ENCODE results near the gene SULF2. TPM values are rescaled to one million over a fixed set of nuclear protein-coding genes. Genes with fewer than 3 reads are reported as not detected.

The SULF2 gene
- polyA plus RNA-seq, 4 donors = 10.3 to 40.9 (median 22.4) TPM

DNA sequence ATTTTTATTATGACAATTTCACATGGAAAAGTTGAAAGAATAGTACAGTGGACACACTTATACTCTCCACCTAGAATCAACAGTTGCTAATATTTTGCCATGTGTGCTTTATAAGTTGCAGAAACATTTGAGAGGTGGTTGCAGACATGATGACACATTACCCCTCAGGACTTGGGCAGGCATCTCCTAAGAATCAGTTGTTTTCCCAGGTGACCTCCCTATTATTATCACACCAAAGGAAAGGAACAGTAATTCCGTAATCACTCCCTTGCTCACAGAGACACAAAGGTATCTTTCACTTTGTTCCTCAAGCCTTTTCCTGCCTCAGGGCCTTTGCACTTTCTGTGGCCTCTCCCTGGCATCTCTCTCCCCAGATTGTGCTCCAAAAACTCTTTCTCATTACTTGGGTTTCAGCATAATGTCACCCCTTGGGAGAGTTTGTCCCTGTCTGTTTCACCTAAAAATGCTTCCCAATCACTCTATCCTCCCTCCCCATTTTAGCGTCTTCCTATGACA is 5.9 kb upstream of the SULF2 start:
- FAIRE-seq = no peak
- no peak for DNase-seq
- Histone ChIP-seq H3K9me3 (ENCODE audit: control insufficient read depth in 2 of 2, insufficient read depth in 1 of 2, low read depth in 1 of 2, low read length in 1 of 2) (no peaks in the 10 kb centered on the region), H3K27ac (ENCODE audit: low read depth in 1 of 3, low read length in 2 of 3) (no peak overlapping the region), H3K4me3 (ENCODE audit: low read depth in 1 of 3, low read length in 3 of 3) (no peak overlapping the region), H3K27me3 (ENCODE audit: control insufficient read depth in 3 of 3, insufficient read depth in 3 of 3, low read length in 3 of 3) (no peaks in the 10 kb centered on the region), H3K4me1 (ENCODE audit: control insufficient read depth in 3 of 3, insufficient read depth in 2 of 3, low read depth in 1 of 3, low read length in 2 of 3) (peaks cover 0 to 7% (median 0%) of the 10 kb centered on the region in 3 donors), H3K36me3 (ENCODE audit: control insufficient read depth in 3 of 3, insufficient read depth in 2 of 3, low read depth in 1 of 3, low read length in 3 of 3) (no peaks in the 10 kb centered on the region)
- 89 to 94% (median 90%) methylated on average over 2 of the region's 2 CpGs for WGBS, 3 donors

DNA sequence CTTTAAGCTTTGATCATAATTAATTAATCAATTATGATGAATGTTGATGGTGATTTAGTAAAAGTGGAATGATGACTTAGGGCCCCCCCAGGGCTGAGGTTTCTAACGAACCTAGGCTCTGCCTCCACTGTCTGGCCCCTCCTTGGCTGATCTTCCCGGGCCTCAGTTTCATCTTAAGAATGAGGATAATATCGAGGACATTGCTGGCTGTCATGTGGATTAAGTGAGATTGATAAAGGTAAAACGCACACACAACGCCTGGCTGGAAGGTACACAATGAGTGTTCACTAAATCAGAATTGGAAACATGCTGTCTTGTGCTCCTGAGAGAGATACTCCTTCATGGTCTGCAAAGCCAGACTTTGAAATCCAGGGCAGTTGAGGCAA is 5.3 kb upstream of the SULF2 start:
- 46 to 72% (median 46%) methylated on average over 5 of the region's 5 CpGs for WGBS, 3 donors
- Histone ChIP-seq H3K4me1 (ENCODE audit: control insufficient read depth in 3 of 3, insufficient read depth in 2 of 3, low read depth in 1 of 3, low read length in 2 of 3) (peaks cover 0 to 7% (median 0%) of the 10 kb centered on the region in 3 donors), H3K27me3 (ENCODE audit: control insufficient read depth in 3 of 3, insufficient read depth in 3 of 3, low read length in 3 of 3) (no peaks in the 10 kb centered on the region), H3K4me3 (ENCODE audit: low read depth in 1 of 3, low read length in 3 of 3) (no peak overlapping the region), H3K36me3 (ENCODE audit: control insufficient read depth in 3 of 3, insufficient read depth in 2 of 3, low read depth in 1 of 3, low read length in 3 of 3) (no peaks in the 10 kb centered on the region), H3K9me3 (ENCODE audit: control insufficient read depth in 2 of 2, insufficient read depth in 1 of 2, low read depth in 1 of 2, low read length in 1 of 2) (no peaks in the 10 kb centered on the region), H3K27ac (ENCODE audit: low read depth in 1 of 3, low read length in 2 of 3) (no peak overlapping the region)
- DNase-seq (no peak), FAIRE-seq (no peak)

DNA sequence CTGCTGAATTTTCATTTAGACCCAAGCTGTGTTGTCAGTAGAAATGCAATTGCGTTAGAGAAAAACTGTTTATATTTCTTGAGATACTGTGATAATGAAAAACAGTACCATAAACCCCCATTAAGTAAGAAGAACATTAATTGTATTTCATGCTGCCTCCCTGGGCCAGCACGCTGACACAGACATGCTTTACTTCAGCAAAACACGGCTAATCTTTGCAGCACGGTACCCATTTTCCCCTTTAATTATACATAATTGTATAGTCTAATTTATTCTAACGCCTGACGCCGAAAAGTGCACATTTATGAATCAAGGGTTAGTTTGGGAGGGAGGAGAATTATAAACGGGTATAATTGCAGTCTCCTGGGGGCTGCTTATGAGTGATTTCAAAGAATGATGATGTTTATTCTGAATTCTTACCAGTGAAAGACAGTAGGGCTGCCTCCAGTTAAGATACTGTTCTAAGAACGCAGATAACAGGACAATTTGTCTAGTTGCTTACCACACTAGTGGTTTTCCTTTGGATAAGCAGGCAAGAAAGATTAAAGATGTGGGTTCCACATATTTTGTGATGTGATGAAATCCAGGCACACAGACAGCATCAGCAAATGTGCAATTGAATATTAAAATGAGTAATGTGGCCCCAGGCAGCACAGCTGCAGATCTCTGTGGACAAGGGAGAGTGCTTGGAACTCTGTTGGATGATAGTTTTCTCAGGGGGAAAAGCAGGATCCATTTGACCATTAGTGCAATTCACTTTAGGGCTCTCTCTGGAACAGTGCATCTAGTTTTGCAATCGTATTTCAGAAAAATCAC is 4.7 kb upstream of the SULF2 start:
- H3K36me3 ChIP-seq (ENCODE audit: control insufficient read depth in 3 of 3, insufficient read depth in 2 of 3, low read depth in 1 of 3, low read length in 3 of 3) = no peaks in the 10 kb centered on the region
- H3K4me1 ChIP-seq (ENCODE audit: control insufficient read depth in 3 of 3, insufficient read depth in 2 of 3, low read depth in 1 of 3, low read length in 2 of 3) = peaks cover 0 to 7% (median 0%) of the 10 kb centered on the region in 3 donors
- WGBS, 3 donors = 71 to 77% (median 77%) methylated on average over 10 of the region's 10 CpGs
- DNase-seq = no peak
- H3K27ac ChIP-seq (ENCODE audit: low read depth in 1 of 3, low read length in 2 of 3) = no peak overlapping the region
- no peaks in the 10 kb centered on the region for H3K9me3 ChIP-seq (ENCODE audit: control insufficient read depth in 2 of 2, insufficient read depth in 1 of 2, low read depth in 1 of 2, low read length in 1 of 2)
- H3K4me3 ChIP-seq (ENCODE audit: low read depth in 1 of 3, low read length in 3 of 3) = no peak overlapping the region
- no peak for FAIRE-seq
- no peaks in the 10 kb centered on the region for H3K27me3 ChIP-seq (ENCODE audit: control insufficient read depth in 3 of 3, insufficient read depth in 3 of 3, low read length in 3 of 3)

DNA sequence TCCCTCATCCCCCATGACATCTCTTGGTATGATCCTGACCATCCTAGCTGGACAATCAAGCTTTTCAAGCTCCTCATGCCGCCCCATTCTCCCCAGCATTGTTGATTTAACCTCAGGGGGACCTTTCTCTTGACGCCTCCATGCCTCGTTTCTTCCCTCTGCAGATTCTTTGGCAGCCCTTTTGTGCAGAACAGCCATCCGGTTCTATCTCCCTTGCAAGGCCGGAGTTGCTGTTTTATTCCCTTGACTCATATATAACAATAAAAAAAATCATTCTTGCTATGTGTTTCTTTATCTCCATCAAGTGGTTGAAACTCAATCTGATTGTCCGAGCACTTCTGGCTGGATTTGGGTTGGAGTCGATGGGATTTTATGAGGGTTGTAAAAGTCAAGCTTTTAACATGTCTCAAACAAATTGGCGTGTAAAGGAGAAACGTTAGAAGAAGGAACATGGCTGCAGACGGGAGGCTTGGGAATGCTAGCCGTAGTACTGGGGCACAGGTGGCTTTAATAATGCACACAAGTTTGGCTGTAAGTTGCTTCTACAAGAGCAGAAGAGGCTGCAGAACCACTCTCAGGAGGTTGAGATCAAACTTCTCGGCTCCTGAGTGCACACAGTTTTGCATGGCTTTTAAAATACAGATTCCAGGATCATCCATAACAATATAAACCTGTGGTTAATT is 3.9 kb upstream of the SULF2 start:
- 67 to 76% (median 74%) methylated on average over 12 of the region's 12 CpGs for WGBS, 3 donors
- H3K36me3 ChIP-seq (ENCODE audit: control insufficient read depth in 3 of 3, insufficient read depth in 2 of 3, low read depth in 1 of 3, low read length in 3 of 3) = no peaks in the 10 kb centered on the region
- H3K9me3 ChIP-seq (ENCODE audit: control insufficient read depth in 2 of 2, insufficient read depth in 1 of 2, low read depth in 1 of 2, low read length in 1 of 2) = no peaks in the 10 kb centered on the region
- H3K4me1 ChIP-seq (ENCODE audit: control insufficient read depth in 3 of 3, insufficient read depth in 2 of 3, low read depth in 1 of 3, low read length in 2 of 3) = peaks cover 0 to 12% (median 0%) of the 10 kb centered on the region in 3 donors
- no peak for DNase-seq
- H3K4me3 ChIP-seq (ENCODE audit: low read depth in 1 of 3, low read length in 3 of 3) = no peak overlapping the region
- no peaks in the 10 kb centered on the region for H3K27me3 ChIP-seq (ENCODE audit: control insufficient read depth in 3 of 3, insufficient read depth in 3 of 3, low read length in 3 of 3)
- no peak for FAIRE-seq
- H3K27ac ChIP-seq (ENCODE audit: low read depth in 1 of 3, low read length in 2 of 3) = no peak overlapping the region

DNA sequence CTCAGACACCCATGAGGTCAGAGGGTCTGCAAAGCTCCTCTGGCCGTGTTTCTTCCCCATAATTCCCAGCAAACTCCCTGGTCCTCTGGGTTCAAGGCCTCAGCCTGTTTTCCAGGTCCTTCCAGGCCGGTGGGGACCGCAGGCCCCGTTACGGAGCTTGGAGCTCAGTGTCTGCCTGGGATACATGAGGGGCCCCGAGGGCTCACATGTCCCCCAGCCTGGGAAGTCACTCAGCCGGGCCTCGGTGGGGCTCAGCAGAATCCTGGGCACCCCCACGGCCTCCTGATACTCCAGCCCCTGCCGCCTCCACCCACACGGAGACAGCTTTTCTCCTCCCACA is 3.4 kb upstream of the SULF2 start:
- FAIRE-seq (no peak), DNase-seq (no peak)
- H3K27me3 ChIP-seq (ENCODE audit: control insufficient read depth in 3 of 3, insufficient read depth in 3 of 3, low read length in 3 of 3) = no peaks in the 10 kb centered on the region
- H3K27ac ChIP-seq (ENCODE audit: low read depth in 1 of 3, low read length in 2 of 3) = no peak overlapping the region
- peaks cover 0 to 17% (median 0%) of the 10 kb centered on the region in 3 donors for H3K4me1 ChIP-seq (ENCODE audit: control insufficient read depth in 3 of 3, insufficient read depth in 2 of 3, low read depth in 1 of 3, low read length in 2 of 3)
- H3K36me3 ChIP-seq (ENCODE audit: control insufficient read depth in 3 of 3, insufficient read depth in 2 of 3, low read depth in 1 of 3, low read length in 3 of 3) = no peaks in the 10 kb centered on the region
- H3K4me3 ChIP-seq (ENCODE audit: low read depth in 1 of 3, low read length in 3 of 3) = no peak overlapping the region
- H3K9me3 ChIP-seq (ENCODE audit: control insufficient read depth in 2 of 2, insufficient read depth in 1 of 2, low read depth in 1 of 2, low read length in 1 of 2) = no peaks in the 10 kb centered on the region
- 82 to 91% (median 85%) methylated on average over 9 to 11 of the region's 11 CpGs for WGBS, 3 donors

DNA sequence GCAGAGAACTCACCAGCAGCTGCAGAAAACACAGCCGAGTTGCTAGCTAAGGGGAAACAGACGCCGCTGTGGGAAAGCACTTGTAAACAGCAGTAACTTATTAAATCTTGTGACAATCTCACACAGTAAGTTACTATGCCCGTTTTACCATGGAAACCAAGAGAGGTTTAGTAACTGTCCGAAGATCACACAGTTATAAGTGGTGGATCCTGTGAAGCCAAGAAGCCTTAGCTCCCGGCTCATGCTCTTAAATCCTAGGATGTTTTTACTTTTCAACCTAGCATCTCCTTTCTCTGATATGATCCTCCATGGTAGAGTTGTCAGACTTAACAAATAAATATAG is 1.5 kb upstream of the SULF2 start:
- WGBS, 3 donors = 4 to 15% (median 6%) methylated on average over 6 of the region's 6 CpGs
- Histone ChIP-seq H3K27ac (ENCODE audit: low read depth in 1 of 3, low read length in 2 of 3) (peak overlapping the region in 1 of 3 donors; percentile 68), H3K36me3 (ENCODE audit: control insufficient read depth in 3 of 3, insufficient read depth in 2 of 3, low read depth in 1 of 3, low read length in 3 of 3) (no peaks in the 10 kb centered on the region), H3K4me3 (ENCODE audit: low read depth in 1 of 3, low read length in 3 of 3) (peak overlapping the region in 2 of 3 donors; percentile 40 to 65), H3K27me3 (ENCODE audit: control insufficient read depth in 3 of 3, insufficient read depth in 3 of 3, low read length in 3 of 3) (no peaks in the 10 kb centered on the region), H3K9me3 (ENCODE audit: control insufficient read depth in 2 of 2, insufficient read depth in 1 of 2, low read depth in 1 of 2, low read length in 1 of 2) (no peaks in the 10 kb centered on the region), H3K4me1 (ENCODE audit: control insufficient read depth in 3 of 3, insufficient read depth in 2 of 3, low read depth in 1 of 3, low read length in 2 of 3) (peaks cover 0 to 20% (median 0%) of the 10 kb centered on the region in 3 donors)
- no peak for FAIRE-seq
- DNase-seq = no peak

DNA sequence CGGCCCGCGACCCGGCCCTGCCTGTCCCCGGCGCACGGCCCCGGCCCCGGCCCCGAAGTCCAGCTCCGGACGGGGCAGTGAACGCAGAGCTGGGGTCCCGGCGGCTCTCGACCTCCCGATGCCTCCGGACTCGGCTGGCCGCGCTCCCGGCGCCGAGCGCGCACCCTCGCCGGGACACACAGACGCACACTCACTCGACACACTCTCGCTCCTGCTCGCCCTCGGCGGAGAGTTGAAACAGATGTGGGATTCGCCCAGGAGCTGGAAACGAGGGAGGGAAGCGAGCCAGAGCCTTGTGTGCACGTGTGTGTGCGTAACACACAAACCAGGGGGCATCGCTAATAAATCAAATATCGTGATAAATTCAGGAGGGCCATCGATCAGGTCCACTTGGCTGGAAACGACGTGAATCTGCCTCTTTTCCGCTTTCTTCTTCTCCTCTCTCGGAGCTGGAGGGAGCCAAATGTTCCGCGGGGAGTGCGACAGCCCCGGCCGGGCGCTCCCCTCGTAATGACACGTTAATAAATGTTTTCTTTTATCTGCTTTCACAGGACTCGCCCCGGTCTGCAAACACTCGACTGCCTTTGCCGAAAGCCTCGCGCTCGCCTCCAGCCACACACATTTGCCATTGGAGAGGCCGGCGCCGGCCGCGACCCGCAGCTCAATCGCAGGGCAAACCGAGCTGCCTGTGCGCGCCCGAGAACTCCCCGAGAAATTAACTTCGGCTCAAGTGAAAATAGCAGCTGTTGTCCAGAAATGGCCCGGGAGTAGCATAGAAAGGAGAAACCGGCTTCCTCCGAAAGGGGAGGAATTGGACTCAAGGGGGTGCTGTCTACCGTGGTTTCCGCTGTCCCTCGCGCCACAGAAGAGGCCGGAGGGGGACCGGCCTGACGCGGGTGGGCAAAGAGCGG is 828 bp upstream of the SULF2 start:
- Histone ChIP-seq H3K4me1 (ENCODE audit: control insufficient read depth in 3 of 3, insufficient read depth in 2 of 3, low read depth in 1 of 3, low read length in 2 of 3) (peaks cover 0 to 20% (median 0%) of the 10 kb centered on the region in 3 donors), H3K27ac (ENCODE audit: low read depth in 1 of 3, low read length in 2 of 3) (peak overlapping the region; percentile 27 to 68 (median 46)), H3K9me3 (ENCODE audit: control insufficient read depth in 2 of 2, insufficient read depth in 1 of 2, low read depth in 1 of 2, low read length in 1 of 2) (no peaks in the 10 kb centered on the region), H3K36me3 (ENCODE audit: control insufficient read depth in 3 of 3, insufficient read depth in 2 of 3, low read depth in 1 of 3, low read length in 3 of 3) (no peaks in the 10 kb centered on the region), H3K4me3 (ENCODE audit: low read depth in 1 of 3, low read length in 3 of 3) (peak overlapping the region; percentile 28 to 65 (median 40)), H3K27me3 (ENCODE audit: control insufficient read depth in 3 of 3, insufficient read depth in 3 of 3, low read length in 3 of 3) (no peaks in the 10 kb centered on the region)
- DNase-seq = peak; percentile 67 to 89
- 0 to 3% (median 1%) methylated on average over 83 to 86 of the region's 86 CpGs for WGBS, 3 donors
- FAIRE-seq = no peak
